K562 (cell line): ENCODE data around the gene DGCR2. TPM values are rescaled to one million over a fixed set of nuclear protein-coding genes. Genes with fewer than 3 reads are reported as not detected.
A peak's percentile ranks its signal among the peaks of the same experiment; 100 is the strongest.

ENCODE experiments used
- BRF1 ChIP-seq: IDR thresholded peaks from 3 replicates; pipeline ENCODE4 v1.6.1; 2011; ENCODE audit warnings: borderline replicate concordance, mild to moderate bottlenecking; ENCODE audit not compliant: insufficient read length; ENCODE audit errors: extremely low read depth
- CBFB ChIP-seq: sonication (generic); formaldehyde crosslinking; IDR thresholded peaks from 2 replicates; pipeline ENCODE4 v1.4.0; 2020; ENCODE audit warnings: mild to moderate bottlenecking, missing genetic modification reagents
- CCAR2 ChIP-seq: fragments of 200-400 bp; formaldehyde crosslinking; IDR thresholded peaks from 2 replicates; pipeline ENCODE4 v1.6.1; 2017; ENCODE audit warnings: mild to moderate bottlenecking, low read depth, low read length
- CCNT2 ChIP-seq: IDR thresholded peaks from 2 replicates; pipeline ENCODE4 v1.6.1; 2011; ENCODE audit warnings: borderline replicate concordance, low read depth, mild to moderate bottlenecking, moderate library complexity, mixed read lengths, low read length; ENCODE audit not compliant: insufficient read length; ENCODE audit errors: extremely low read depth
- CHCHD3 ChIP-seq: fragments of 250-450 bp; sonication (Bioruptor Pico); IDR thresholded peaks from 2 replicates; pipeline ENCODE4 v2.1.2; 2022; ENCODE audit warnings: mild to moderate bottlenecking
- GABPB1 ChIP-seq: sonication (generic); formaldehyde crosslinking; IDR thresholded peaks from 2 replicates; pipeline ENCODE4 v1.8.0; 2022; ENCODE audit warnings: mild to moderate bottlenecking, missing genetic modification reagents
- HLTF ChIP-seq: fragments of 450-650 bp; IDR thresholded peaks from 2 replicates; pipeline ENCODE4 v1.6.1; 2016
- JUND ChIP-seq, 2 experiments: IDR thresholded peaks; 2 replicates in 1 of 2; 3 replicates in 1 of 2; pipeline ENCODE4 v1.6.1; 2011; ENCODE audit warnings: borderline replicate concordance in 2 of 2, low read depth in 2 of 2, low read length in 2 of 2, improper control_type of control experiment in 1 of 2, missing biosample characterization in 1 of 2, missing genetic modification characterization in 1 of 2, missing genetic modification reagents in 1 of 2
- KDM2B ChIP-seq: fragments of 250-450 bp; sonication (Bioruptor Pico); IDR thresholded peaks from 2 replicates; pipeline ENCODE4 v1.8.0; 2021; ENCODE audit warnings: mild to moderate bottlenecking, moderate library complexity
- KDM5B ChIP-seq: fragments of 200-600 bp; sonication (generic); IDR thresholded peaks from 2 replicates; pipeline ENCODE4 v1.6.1; 2012; ENCODE audit warnings: low read depth, mild to moderate bottlenecking, moderate library complexity, low read length, control low read depth, inconsistent platforms; ENCODE audit not compliant: insufficient replicate concordance
- KLF13 ChIP-seq: fragments of 450-650 bp; IDR thresholded peaks from 2 replicates; pipeline ENCODE4 v1.6.1; 2016; ENCODE audit warnings: missing genetic modification characterization, low read depth, mild to moderate bottlenecking, missing compliant biosample characterization, moderate library complexity, borderline replicate concordance
- MAX ChIP-seq: sonication (generic); formaldehyde crosslinking; IDR thresholded peaks from 2 replicates; pipeline ENCODE4 v1.9.0; 2022; ENCODE audit warnings: mild to moderate bottlenecking, missing genetic modification reagents
- MEF2A ChIP-seq: IDR thresholded peaks from 2 replicates; pipeline ENCODE4 v1.6.1; 2011; ENCODE audit warnings: low read depth, mild to moderate bottlenecking, low read length, moderate library complexity; ENCODE audit not compliant: control insufficient read depth
- MYBL2 ChIP-seq, 2 experiments: fragments of 450-650 bp in 1 of 2; sonication (generic) in 1 of 2; formaldehyde crosslinking in 1 of 2; IDR thresholded peaks; 2 replicates each; pipeline versions ENCODE4 v1.6.1 to v1.8.1; 2017 to 2022; ENCODE audit warnings: borderline replicate concordance in 1 of 2, inconsistent platforms in 1 of 2, low read depth in 1 of 2, mild to moderate bottlenecking in 1 of 2, missing genetic modification reagents in 1 of 2, moderate library complexity in 1 of 2
- SAFB2 ChIP-seq: fragments of 200-400 bp; formaldehyde crosslinking; IDR thresholded peaks from 2 replicates; pipeline ENCODE4 v1.6.1; 2018; ENCODE audit warnings: borderline replicate concordance, low read length, low read depth, moderate library complexity; ENCODE audit not compliant: severe bottlenecking
- TAF7 ChIP-seq: fragments of 450-650 bp; IDR thresholded peaks from 2 replicates; pipeline ENCODE4 v1.6.1; 2016; ENCODE audit warnings: missing genetic modification characterization, missing compliant biosample characterization
- TAL1 ChIP-seq: fragments of 450-650 bp; IDR thresholded peaks from 2 replicates; pipeline ENCODE4 v1.6.1; 2016; ENCODE audit warnings: mild to moderate bottlenecking
- TCF7L2 ChIP-seq: fragments of 150-350 bp; IDR thresholded peaks from 2 replicates; pipeline ENCODE4 v1.6.1; 2016; ENCODE audit warnings: low read depth, mild to moderate bottlenecking, low read length, moderate library complexity
- TOE1 ChIP-seq, 2 experiments: fragments of 450-650 bp in 1 of 2; sonication (generic) in 1 of 2; formaldehyde crosslinking in 1 of 2; IDR thresholded peaks; 2 replicates each; pipeline versions ENCODE4 v1.7.1 to v1.8.0; 2016 to 2022; ENCODE audit warnings: borderline replicate concordance in 2 of 2, mild to moderate bottlenecking in 2 of 2, antibody characterized with exemption in 1 of 2, inconsistent platforms in 1 of 2, low read depth in 1 of 2, missing genetic modification reagents in 1 of 2, moderate library complexity in 1 of 2
- WHSC1 ChIP-seq: IDR thresholded peaks from one replicate; pipeline ENCODE4 v1.6.1; 2012; ENCODE audit warnings: low read length, control low read depth, inconsistent platforms
- ZNF24 ChIP-seq: fragments of 450-650 bp; IDR thresholded peaks from 2 replicates; pipeline ENCODE4 v1.6.1; 2016
- ZNF561 ChIP-seq: fragments of 450-650 bp; formaldehyde crosslinking; conservative IDR thresholded peaks from 2 replicates; pipeline ENCODE4 v1.4.0; 2020; ENCODE audit warnings: mild to moderate bottlenecking, moderate library complexity
- ZZZ3 ChIP-seq: fragments of 450-650 bp; IDR thresholded peaks from 2 replicates; pipeline ENCODE4 v1.6.1; 2016; ENCODE audit warnings: antibody characterized with exemption, mild to moderate bottlenecking, moderate library complexity
- polyA plus RNA-seq, 8 experiments: library from polyadenylated mRNA; depleted of rRNA in 4 of 8; stranded (reverse) in 5 of 8; unstranded in 3 of 8; fragments of >200 nt; fragmentation: Nextera tagmentation in 2 of 8; fragmentation: Illumina TruSeq in 1 of 8; extraction: Ambion mirVana in 2 of 8; extraction: Trizol in 1 of 8; gene quantifications; 2 replicates each; pipeline versions ENCODE4 v1.2.1 to v1.2.3, GENCODE V29; 2011 to 2014; ENCODE audit warnings: inconsistent platforms in 1 of 8, missing spikeins in 1 of 8
- total RNA-seq, 7 experiments: library from RNA; depleted of rRNA in 6 of 7; stranded (reverse); fragments of >200 nt in 6 of 7; fragmentation: Illumina TruSeq in 2 of 7; extraction: Trizol in 2 of 7; gene quantifications; 2 replicates each; pipeline versions ENCODE4 v1.2.1 to v1.2.3, GENCODE V29; 2011 to 2021; ENCODE audit warnings: low replicate concordance in 1 of 7
- TF ChIP-seq, protein P1 (sequence below): fragments of 450-650 bp; IDR thresholded peaks from 2 replicates; pipeline ENCODE4 v1.7.0; 2016; ENCODE audit warnings: borderline replicate concordance
- TF ChIP-seq, protein P2 (sequence below): conservative IDR thresholded peaks from 2 replicates; pipeline ENCODE4 v1.6.1; 2011; ENCODE audit warnings: low read depth, mild to moderate bottlenecking, low read length; ENCODE audit not compliant: control insufficient read depth

DGCR2 gene
- total and polyA plus RNA-seq, 9 of the 15 experiments (the other 6 are each of a cell fraction or from before 2014, with no cell fraction given), result 0.69 to 101 (median 56.4) TPM

- no peak for TF ChIP-seq WHSC1
- no peak for TF ChIP-seq BRF1
- TF ChIP-seq ZNF561, result no peak
- TF ChIP-seq, protein P1, sequence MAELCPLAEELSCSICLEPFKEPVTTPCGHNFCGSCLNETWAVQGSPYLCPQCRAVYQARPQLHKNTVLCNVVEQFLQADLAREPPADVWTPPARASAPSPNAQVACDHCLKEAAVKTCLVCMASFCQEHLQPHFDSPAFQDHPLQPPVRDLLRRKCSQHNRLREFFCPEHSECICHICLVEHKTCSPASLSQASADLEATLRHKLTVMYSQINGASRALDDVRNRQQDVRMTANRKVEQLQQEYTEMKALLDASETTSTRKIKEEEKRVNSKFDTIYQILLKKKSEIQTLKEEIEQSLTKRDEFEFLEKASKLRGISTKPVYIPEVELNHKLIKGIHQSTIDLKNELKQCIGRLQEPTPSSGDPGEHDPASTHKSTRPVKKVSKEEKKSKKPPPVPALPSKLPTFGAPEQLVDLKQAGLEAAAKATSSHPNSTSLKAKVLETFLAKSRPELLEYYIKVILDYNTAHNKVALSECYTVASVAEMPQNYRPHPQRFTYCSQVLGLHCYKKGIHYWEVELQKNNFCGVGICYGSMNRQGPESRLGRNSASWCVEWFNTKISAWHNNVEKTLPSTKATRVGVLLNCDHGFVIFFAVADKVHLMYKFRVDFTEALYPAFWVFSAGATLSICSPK, result no peak
- no peak for TF ChIP-seq TOE1 (IDR thresholded peaks at IDR 0.05; ENCODE audit: borderline replicate concordance)
- TF ChIP-seq TOE1 (CRISPR knock-in tag; IDR thresholded peaks at IDR 0.05; ENCODE audit: borderline replicate concordance, low read depth), result no peak
- no peak for TF ChIP-seq MAX (CRISPR knock-in tag)
- no peak for TF ChIP-seq MYBL2 (IDR thresholded peaks at IDR 0.05; ENCODE audit: low read depth)
- no peak for TF ChIP-seq MYBL2 (CRISPR knock-in tag; IDR thresholded peaks at IDR 0.05; ENCODE audit: borderline replicate concordance)
- no peak for TF ChIP-seq KLF13
- TF ChIP-seq ZNF24, result no peak
- no peak for TF ChIP-seq GABPB1
- no peak for TF ChIP-seq TAF7 (tag)
- TF ChIP-seq HLTF, result no peak
- TF ChIP-seq CBFB (CRISPR knock-in tag), result no peak
- TF ChIP-seq TAL1, result no peak
- TF ChIP-seq, protein P2, sequence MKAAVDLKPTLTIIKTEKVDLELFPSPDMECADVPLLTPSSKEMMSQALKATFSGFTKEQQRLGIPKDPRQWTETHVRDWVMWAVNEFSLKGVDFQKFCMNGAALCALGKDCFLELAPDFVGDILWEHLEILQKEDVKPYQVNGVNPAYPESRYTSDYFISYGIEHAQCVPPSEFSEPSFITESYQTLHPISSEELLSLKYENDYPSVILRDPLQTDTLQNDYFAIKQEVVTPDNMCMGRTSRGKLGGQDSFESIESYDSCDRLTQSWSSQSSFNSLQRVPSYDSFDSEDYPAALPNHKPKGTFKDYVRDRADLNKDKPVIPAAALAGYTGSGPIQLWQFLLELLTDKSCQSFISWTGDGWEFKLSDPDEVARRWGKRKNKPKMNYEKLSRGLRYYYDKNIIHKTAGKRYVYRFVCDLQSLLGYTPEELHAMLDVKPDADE, result peak; percentile 59; the same call in 1 of the 2 replicates
- no peak for TF ChIP-seq CCNT2
- TF ChIP-seq KDM2B (CRISPR knock-in tag), result peak; percentile 16; the same call in 1 of the 2 replicates
- no peak for TF ChIP-seq CCAR2
- TF ChIP-seq KDM5B, result no peak
- no peak for TF ChIP-seq ZZZ3
- no peak for TF ChIP-seq JUND (IDR thresholded peaks at IDR 0.05; ENCODE audit: borderline replicate concordance, low read depth, low read length)
- TF ChIP-seq JUND (tag; IDR thresholded peaks at IDR 0.05; ENCODE audit: borderline replicate concordance, low read depth, low read length), result no peak
- TF ChIP-seq SAFB2, result no peak
- TF ChIP-seq TCF7L2, result no peak
- no peak for TF ChIP-seq CHCHD3
- TF ChIP-seq MEF2A, result no peak
Measured at GRCh38 chr22:19114984-19115552, 7.1 kb downstream of the DGCR2 start (continued).
